Keratinocyte (primary cell): ENCODE results near the gene S100A7A.
"Not testable (repeated sequence)": the region's sequence is repeated elsewhere in the genome, so short reads cannot be mapped to it uniquely, and the experiment has no call there.

ENCODE experiments used
- EZH2 ChIP-seq: IDR thresholded peaks from one replicate; pipeline ENCODE4 v1.6.1; 2012; ENCODE audit warnings: inconsistent platforms, mild to moderate bottlenecking, low read length, moderate library complexity
- TF ChIP-seq, protein P1 (sequence below), 3 experiments: IDR thresholded peaks in 1 of 3; conservative IDR thresholded peaks in 1 of 3; optimal IDR thresholded peaks in 1 of 3; 2 replicates in 2 of 3; 3 replicates in 1 of 3; pipeline versions ENCODE3 to v1.5.1; 2011; ENCODE audit warnings: low read length in 3 of 3, mild to moderate bottlenecking in 3 of 3, moderate library complexity in 2 of 3, control low read depth in 1 of 3, inconsistent platforms in 1 of 3; ENCODE audit not compliant: insufficient read depth in 2 of 3; ENCODE audit errors: extremely low read depth in 1 of 3

DNA sequence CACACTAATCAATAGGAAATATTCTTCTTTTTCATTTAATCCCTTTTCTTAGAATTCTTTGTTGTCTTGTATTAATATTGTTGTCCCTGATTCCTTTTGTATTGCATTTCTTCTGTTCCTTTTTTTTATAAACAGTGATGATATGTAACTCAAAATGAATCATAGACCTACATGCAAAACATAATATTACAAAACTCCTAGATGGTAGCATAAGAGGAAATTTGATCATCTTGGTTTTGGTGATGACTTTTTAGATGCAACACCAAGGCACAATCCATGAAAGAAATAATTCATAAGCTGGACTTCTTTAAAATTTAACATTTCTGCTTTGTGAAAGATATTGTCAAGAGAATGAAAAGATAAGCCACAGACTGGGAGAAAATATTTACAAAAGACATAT lies 2.4 kb upstream of the S100A7A start:
- TF ChIP-seq, protein P1, sequence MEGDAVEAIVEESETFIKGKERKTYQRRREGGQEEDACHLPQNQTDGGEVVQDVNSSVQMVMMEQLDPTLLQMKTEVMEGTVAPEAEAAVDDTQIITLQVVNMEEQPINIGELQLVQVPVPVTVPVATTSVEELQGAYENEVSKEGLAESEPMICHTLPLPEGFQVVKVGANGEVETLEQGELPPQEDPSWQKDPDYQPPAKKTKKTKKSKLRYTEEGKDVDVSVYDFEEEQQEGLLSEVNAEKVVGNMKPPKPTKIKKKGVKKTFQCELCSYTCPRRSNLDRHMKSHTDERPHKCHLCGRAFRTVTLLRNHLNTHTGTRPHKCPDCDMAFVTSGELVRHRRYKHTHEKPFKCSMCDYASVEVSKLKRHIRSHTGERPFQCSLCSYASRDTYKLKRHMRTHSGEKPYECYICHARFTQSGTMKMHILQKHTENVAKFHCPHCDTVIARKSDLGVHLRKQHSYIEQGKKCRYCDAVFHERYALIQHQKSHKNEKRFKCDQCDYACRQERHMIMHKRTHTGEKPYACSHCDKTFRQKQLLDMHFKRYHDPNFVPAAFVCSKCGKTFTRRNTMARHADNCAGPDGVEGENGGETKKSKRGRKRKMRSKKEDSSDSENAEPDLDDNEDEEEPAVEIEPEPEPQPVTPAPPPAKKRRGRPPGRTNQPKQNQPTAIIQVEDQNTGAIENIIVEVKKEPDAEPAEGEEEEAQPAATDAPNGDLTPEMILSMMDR (optimal IDR thresholded peaks at IDR 0.05 in 1 of 3, IDR thresholded peaks at IDR 0.05 in 1 of 3, conservative IDR thresholded peaks at IDR 0.05 in 1 of 3; ENCODE audit: extremely low read depth in 1 of 3, insufficient read depth in 2 of 3, low read length in 3 of 3), result not testable (repeated sequence)
- not testable (repeated sequence) for TF ChIP-seq EZH2
